WTC11 (cell line): ENCODE results near the gene VANGL1. TPM values are rescaled to one million over a fixed set of nuclear protein-coding genes. Genes with fewer than 3 reads are reported as not detected.

Source experiments
- ATAC-seq: fragments of 200-7000 bp; cut with Tn5 transposase; 2 replicates; pipeline ENCODE4 v1.10.0; 2021; ENCODE audit warnings: mild to moderate bottlenecking, moderate library complexity
- CTCF ChIA-PET: fragments of 300-600 bp; sonication (Branson Sonifier 250); formaldehyde crosslinking; loops from one replicate; lab custom pipeline; 2021; ENCODE audit warnings: antibody characterized with exemption; lab: Charles Lee
- POLR2A ChIA-PET: fragments of 350-600 bp; sonication (Branson Sonifier 250); formaldehyde crosslinking; loops from one replicate; lab custom pipeline; 2021; ENCODE audit warnings: antibody characterized with exemption; lab: Charles Lee
- DNase-seq: peaks from one replicate; pipeline ENCODE4 v3.0.0; 2021; ENCODE audit warnings: low spot score
- H3K27ac Mint-ChIP-seq: 2 replicates; pipeline ENCODE4 v1.8.0; 2021; ENCODE audit warnings: mixed read lengths
- H3K27me3 Mint-ChIP-seq: 2 replicates; pipeline ENCODE4 v1.8.0; 2021; ENCODE audit warnings: low read depth, mild to moderate bottlenecking, moderate library complexity, mixed read lengths
- H3K36me3 Mint-ChIP-seq: 2 replicates; pipeline ENCODE4 v1.8.0; 2021; ENCODE audit warnings: mixed read lengths
- H3K4me1 Mint-ChIP-seq: 2 replicates; pipeline ENCODE4 v1.8.0; 2022; ENCODE audit warnings: mixed read lengths
- H3K4me3 Mint-ChIP-seq: 2 replicates; pipeline ENCODE4 v1.8.0; 2021; ENCODE audit warnings: mild to moderate bottlenecking, moderate library complexity, mixed read lengths
- H3K9me3 Mint-ChIP-seq: 2 replicates; pipeline ENCODE4 v1.8.0; 2021; ENCODE audit warnings: mixed read lengths
- AR ChIP-seq: fragments of 250-450 bp; sonication (Bioruptor Pico); IDR thresholded peaks from 2 replicates; pipeline ENCODE4 v1.9.0; 2021; ENCODE audit warnings: mild to moderate bottlenecking
- CBFB ChIP-seq: sonication (generic); formaldehyde crosslinking; IDR thresholded peaks from 2 replicates; pipeline ENCODE4 v1.8.1; 2022; ENCODE audit warnings: mild to moderate bottlenecking, low read depth, missing genetic modification reagents
- CREM ChIP-seq: sonication (generic); formaldehyde crosslinking; IDR thresholded peaks from 2 replicates; pipeline ENCODE4 v1.8.1; 2022; ENCODE audit warnings: mild to moderate bottlenecking, missing genetic modification reagents, moderate library complexity
- E2F4 ChIP-seq: sonication (generic); formaldehyde crosslinking; IDR thresholded peaks from 2 replicates; pipeline ENCODE4 v1.8.1; 2022; ENCODE audit warnings: low read depth, mild to moderate bottlenecking, moderate library complexity, missing genetic modification reagents, borderline replicate concordance
- FOXJ3 ChIP-seq: sonication (generic); formaldehyde crosslinking; IDR thresholded peaks from 2 replicates; pipeline ENCODE4 v1.9.0; 2021; ENCODE audit warnings: missing genetic modification reagents, mild to moderate bottlenecking, borderline replicate concordance
- FOXK1 ChIP-seq: sonication (generic); formaldehyde crosslinking; IDR thresholded peaks from 2 replicates; pipeline ENCODE4 v1.8.0; 2022; ENCODE audit warnings: mild to moderate bottlenecking, moderate library complexity, missing genetic modification reagents
- FOXP4 ChIP-seq: sonication (generic); formaldehyde crosslinking; IDR thresholded peaks from 2 replicates; pipeline ENCODE4 v1.8.0; 2022; ENCODE audit warnings: mild to moderate bottlenecking, missing genetic modification reagents
- HMGA2 ChIP-seq: fragments of 250-450 bp; sonication (Bioruptor Pico); IDR thresholded peaks from 2 replicates; pipeline ENCODE4 v1.4.0; 2021; ENCODE audit warnings: mild to moderate bottlenecking, moderate library complexity
- MXD4 ChIP-seq: fragments of 250-450 bp; sonication (Bioruptor Pico); IDR thresholded peaks from 2 replicates; pipeline ENCODE4 v1.8.0; 2021; ENCODE audit warnings: mild to moderate bottlenecking, moderate library complexity, borderline replicate concordance
- NFE2L1 ChIP-seq: sonication (generic); formaldehyde crosslinking; IDR thresholded peaks from 2 replicates; pipeline ENCODE4 v1.8.1; 2023; ENCODE audit warnings: missing genetic modification reagents
- NFYB ChIP-seq: sonication (generic); formaldehyde crosslinking; conservative IDR thresholded peaks from 2 replicates; pipeline ENCODE4 v1.8.0; 2022; ENCODE audit warnings: low read depth, missing genetic modification reagents
- NR3C1 ChIP-seq: sonication (generic); formaldehyde crosslinking; conservative IDR thresholded peaks from 2 replicates; pipeline ENCODE4 v1.8.1; 2023; ENCODE audit warnings: low read depth, mild to moderate bottlenecking, missing genetic modification reagents
- PRDM15 ChIP-seq: sonication (generic); formaldehyde crosslinking; IDR thresholded peaks from 2 replicates; pipeline ENCODE4 v1.8.0; 2022; ENCODE audit warnings: missing genetic modification reagents
- RORB ChIP-seq: fragments of 250-450 bp; sonication (Bioruptor Pico); IDR thresholded peaks from 2 replicates; pipeline ENCODE4 v1.9.0; 2021; ENCODE audit warnings: mild to moderate bottlenecking
- ZMAT4 ChIP-seq: fragments of 250-450 bp; sonication (Bioruptor Pico); IDR thresholded peaks from 2 replicates; pipeline ENCODE4 v1.9.0; 2021; ENCODE audit warnings: mild to moderate bottlenecking
- ZNF121 ChIP-seq: sonication (generic); formaldehyde crosslinking; IDR thresholded peaks from 2 replicates; pipeline ENCODE4 v1.8.0; 2023; ENCODE audit warnings: missing genetic modification reagents
- ZNF219 ChIP-seq: sonication (generic); formaldehyde crosslinking; IDR thresholded peaks from 2 replicates; pipeline ENCODE4 v1.8.0; 2023; ENCODE audit warnings: missing genetic modification reagents, mild to moderate bottlenecking, borderline replicate concordance
- ZNF416 ChIP-seq: fragments of 250-450 bp; sonication (Bioruptor Pico); IDR thresholded peaks from 2 replicates; pipeline ENCODE4 v1.9.0; 2021; ENCODE audit warnings: mild to moderate bottlenecking, inconsistent platforms
- total RNA-seq: library from RNA; stranded (reverse); gene quantifications from 3 replicates; pipeline ENCODE4 v1.2.3, GENCODE V29; 2021

Gene VANGL1
- total RNA-seq, 1 experiment from 2014 or later = 15.8 TPM

- Mint-ChIP-seq H3K4me3 (no peak overlapping the region), H3K36me3 (peaks cover 5% of the 10 kb centered on the region), H3K9me3 (peaks cover 14% of the 10 kb centered on the region), H3K27ac (no peak overlapping the region), H3K4me1 (peaks cover 35% of the 10 kb centered on the region), H3K27me3 (peaks cover 10% of the 10 kb centered on the region; the same call in 1 of the 2 replicates)
- CTCF ChIA-PET = interaction anchor here (1.6 to 4.2 kb wide), 2 partner anchors 36 to 63 kb away, joined by 6 to 28 read pairs; no protein-coding TSS in a partner anchor
- POLR2A ChIA-PET = no interaction called here
- DNase-seq = no peak
- ATAC-seq = no peak
- no peak for TF ChIP-seq CREM (CRISPR knock-in tag)
- TF ChIP-seq ZNF121 (CRISPR knock-in tag) = no peak
- no peak for TF ChIP-seq E2F4 (CRISPR knock-in tag)
- TF ChIP-seq NFYB (CRISPR knock-in tag) = no peak
- no peak for TF ChIP-seq FOXP4 (CRISPR knock-in tag)
- no peak for TF ChIP-seq FOXK1 (CRISPR knock-in tag)
- TF ChIP-seq ZNF416 = no peak
- no peak for TF ChIP-seq NFE2L1 (CRISPR knock-in tag)
- TF ChIP-seq FOXJ3 (CRISPR knock-in tag) = no peak
- no peak for TF ChIP-seq PRDM15 (CRISPR knock-in tag)
- TF ChIP-seq RORB (CRISPR knock-in tag) = no peak
- no peak for TF ChIP-seq NR3C1 (CRISPR knock-in tag)
- no peak for TF ChIP-seq HMGA2 (CRISPR knock-in tag)
- no peak for TF ChIP-seq CBFB (CRISPR knock-in tag)
- TF ChIP-seq AR (CRISPR knock-in tag) = no peak
- no peak for TF ChIP-seq ZNF219
- no peak for TF ChIP-seq ZMAT4 (CRISPR knock-in tag)
- no peak for TF ChIP-seq MXD4 (CRISPR knock-in tag)
These were observed 2.3 kb downstream of the VANGL1 start for GRCh38 chr1:115644109-115644508.
